GM18519 (cell line): ENCODE measurements around the gene LTC4S.

Experiments
- ATAC-seq: cut with Tn5 transposase; IDR thresholded peaks from one replicate; pipeline ENCODE4 v1.9.1; 2021; ENCODE audit warnings: mild to moderate bottlenecking, moderate library complexity; ENCODE audit not compliant: unreplicated experiment, low FRiP score

The LTC4S gene

DNA sequence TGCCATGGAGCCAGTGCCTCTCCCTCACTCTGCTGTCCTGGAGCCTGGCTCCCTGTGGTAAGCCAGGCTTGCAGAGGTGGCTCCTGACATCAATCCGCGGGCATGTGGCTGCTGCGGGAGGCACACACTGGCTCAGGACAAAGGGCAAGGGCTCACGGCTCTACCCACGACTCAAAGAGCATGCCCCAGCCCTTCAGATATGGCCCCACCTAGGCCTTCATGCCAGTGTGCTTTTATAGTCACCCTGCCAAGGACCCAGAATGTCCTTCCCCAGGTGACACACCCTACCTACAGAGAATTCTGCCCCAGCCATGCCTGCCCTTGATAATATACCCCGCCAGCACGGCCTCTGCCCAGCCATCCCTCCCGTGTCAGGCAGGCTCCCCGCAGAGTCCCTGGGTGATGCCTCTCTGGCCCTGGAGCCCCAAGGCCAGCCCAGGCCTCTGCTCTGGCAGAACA is 11.3 kb downstream of the LTC4S start:
- no peak for ATAC-seq

DNA sequence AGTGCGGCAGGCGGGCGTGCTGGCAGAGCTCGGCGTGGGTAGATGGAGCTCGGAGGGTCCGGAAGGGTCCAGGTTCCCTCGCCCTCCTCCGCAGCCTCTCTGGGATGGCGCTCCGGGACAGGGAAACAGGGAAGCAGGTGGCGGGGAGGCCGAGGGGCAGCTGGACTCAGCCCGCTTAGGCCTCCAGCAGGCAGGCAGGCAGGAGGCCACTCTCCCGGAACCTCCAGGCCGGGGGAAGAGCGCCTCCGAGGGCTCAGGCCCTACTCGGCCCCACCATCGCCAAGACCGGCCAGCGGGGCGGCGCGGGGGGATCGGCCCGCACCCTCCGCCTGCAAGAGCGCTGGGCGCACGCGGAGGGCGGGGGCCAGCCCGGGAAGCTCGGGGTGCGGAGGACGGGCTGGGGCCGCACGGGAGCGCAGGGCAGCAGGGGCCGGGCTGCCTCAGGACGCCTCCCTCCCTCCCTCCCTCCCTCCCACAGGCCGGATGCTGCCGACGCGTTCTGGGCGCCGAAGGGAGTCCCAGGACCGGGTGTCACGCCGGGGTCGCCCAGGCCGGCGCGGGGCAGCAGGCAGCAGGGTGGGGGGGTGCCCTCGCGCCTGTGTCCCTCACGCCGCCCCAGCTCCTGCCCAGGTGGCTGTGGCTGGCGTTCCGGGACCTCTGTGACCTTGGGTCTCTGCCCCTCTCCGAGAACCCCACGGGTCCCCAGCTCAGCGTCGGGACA is 11.9 kb downstream of the LTC4S start:
- no peak for ATAC-seq

DNA sequence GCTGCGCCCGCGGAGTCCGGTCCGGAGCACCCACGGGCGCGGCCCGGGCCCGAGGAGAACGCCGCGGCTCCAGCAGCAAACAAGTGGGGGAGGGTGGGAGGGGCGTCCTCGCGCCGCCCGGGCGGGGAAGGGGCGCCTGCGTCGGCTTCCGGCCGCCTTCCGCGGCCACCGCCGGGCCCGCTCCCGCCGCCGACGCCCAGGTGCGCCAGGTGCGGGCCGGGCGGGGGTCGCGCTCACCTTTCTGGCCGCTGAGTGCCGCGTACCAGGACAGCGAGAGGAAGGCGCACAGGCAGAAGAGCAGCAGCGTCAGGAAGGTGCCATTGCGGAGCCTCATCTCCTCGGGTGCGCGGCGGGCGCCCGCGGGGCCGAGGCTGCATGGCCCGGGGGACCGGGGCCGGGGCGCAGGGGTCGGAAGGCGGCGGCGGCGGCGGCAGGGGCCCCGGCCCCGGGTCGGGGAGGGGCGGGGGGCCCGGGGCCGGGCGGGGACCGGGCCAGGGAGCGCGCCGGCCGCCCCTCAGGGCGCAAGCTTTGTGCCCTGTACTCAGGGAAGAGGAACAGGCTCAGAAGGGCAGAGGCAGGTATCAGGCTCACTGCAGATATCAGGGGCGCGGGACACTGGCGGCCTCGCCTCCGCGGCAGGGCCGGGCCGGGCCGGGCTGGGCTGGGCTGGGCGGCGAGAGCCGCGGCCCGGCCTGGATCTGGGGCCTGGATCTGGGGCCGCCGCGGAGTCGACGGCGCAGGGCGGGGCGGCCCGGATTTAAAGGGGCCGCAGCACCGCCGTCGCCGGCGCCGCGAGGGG is 12.7 kb downstream of the LTC4S start, which contains the start of gene MGAT4B:
Gene MGAT4B, minus strand, starts transcription at position 617 of the 799 bp plus-strand sequence. Its CDS starts 283 bp downstream, at position 334.
- ATAC-seq, result no peak

DNA sequence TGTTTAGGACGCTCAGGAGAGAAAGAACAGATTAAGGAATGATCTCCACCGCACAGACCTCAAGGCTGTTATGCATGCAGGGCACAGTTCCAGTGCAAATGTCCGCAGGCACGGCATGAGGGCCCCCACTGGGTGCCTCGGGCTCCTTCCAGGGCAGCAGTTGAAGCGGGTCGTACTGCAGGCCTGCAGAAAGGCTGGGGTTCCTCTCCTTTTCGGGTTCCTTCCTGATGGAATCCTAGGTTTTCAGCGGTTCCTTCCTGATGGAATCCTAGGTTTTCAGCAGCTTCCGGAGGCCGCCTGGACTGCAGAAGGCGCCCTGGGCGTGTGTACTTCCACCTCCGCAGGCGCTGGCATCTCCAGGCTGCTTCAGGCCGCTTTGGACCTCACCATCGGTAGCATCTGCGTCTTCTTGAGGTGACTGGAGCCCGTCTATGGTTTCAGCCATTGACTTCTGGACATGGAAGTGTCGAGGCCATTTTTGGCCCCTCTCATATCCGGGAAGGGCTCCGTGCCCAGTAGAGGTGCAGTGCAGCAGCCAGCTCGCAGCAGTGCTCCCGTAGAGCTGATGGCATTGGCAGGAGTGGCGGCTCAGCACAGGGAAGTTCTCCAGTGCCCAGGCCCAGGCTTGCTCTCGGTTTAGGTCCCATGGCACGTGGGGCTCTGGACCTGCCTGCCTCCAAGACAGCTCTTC is 18.5 kb downstream of the LTC4S start:
- ATAC-seq, result no peak

DNA sequence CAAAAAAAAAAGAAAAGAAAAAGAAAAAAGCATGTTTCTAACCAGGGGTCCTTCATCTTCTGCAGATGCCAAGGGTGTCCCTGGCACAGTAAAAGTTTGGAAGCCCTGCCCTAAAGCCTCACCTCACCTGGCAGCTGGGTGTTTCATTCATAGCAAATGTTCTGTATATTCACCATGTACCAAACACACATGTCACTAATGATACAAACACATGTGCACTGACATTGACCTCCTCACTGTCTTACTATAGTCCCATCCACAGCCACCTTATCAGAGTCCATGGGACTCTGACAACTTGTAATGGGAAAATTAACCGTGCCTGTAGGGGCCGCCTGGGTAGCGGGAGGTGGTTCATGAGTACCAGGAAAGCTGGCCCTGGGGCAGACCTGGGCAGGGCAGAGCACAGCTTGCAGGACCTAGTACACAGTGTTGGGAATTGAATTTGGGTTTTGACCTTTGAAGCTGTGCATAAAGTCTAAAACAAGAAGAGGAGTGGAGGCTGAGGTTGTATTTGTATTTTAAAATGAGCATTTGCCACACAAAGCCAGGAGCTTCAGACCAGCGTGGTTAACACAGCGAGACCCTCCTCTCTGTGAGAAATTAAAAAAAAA is 19.3 kb downstream of the LTC4S start:
- no peak for ATAC-seq

DNA sequence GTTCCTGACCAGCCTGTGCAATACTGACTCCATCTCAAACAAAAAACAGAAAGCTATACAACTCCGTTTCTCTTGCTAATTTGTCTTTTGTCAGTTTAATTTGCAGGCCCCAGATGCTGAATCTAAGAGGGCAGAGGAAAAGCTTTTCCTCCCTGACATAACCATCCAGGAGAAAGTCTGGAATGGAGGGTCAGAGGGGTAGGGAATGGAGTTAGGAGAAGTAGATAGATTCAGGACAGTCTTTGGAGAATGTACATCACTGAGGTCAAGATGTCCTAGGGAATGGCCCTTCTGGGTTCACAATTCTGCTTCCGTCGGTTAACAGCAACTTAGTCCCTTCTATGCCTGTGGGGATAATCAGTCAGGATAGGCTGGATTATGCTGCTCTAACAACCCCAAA is 20.3 kb downstream of the LTC4S start:
- no peak for ATAC-seq

DNA sequence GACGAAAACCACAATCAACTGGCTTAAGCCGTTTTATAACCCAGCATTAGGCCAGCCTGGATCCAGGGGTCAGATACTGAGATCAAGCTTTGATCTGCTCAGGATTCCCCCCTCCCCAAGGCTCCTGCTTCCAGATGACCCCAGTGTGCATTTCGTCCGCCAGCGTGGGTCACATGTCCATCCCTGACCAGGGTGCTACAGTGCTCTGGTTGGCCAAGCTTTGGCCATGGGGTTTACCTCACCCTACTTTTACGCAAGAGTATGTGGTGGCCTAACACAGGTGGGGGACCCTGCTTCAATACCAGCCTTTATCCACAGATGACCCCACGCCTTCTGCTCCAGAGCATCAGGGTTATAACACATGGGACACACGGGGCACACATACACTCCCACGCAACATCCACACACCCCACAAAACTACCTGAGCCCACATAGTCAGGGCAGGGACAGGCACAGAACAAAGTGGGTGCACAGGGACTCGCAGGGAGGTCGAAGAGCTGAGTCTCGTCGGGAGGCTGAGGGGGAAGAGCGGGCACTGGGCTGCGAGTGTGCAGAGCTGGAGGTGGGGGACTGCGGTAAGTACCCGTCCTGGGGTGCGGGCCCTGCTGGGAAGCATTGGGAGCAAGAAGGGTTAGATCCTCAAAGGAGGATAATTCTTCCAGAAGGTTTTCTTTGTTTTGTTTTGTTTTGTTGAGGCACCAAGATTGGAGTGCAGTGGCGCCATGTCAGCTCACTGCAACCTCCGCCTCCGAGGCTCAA is 21.9 kb downstream of the LTC4S start:
- no peak for ATAC-seq

DNA sequence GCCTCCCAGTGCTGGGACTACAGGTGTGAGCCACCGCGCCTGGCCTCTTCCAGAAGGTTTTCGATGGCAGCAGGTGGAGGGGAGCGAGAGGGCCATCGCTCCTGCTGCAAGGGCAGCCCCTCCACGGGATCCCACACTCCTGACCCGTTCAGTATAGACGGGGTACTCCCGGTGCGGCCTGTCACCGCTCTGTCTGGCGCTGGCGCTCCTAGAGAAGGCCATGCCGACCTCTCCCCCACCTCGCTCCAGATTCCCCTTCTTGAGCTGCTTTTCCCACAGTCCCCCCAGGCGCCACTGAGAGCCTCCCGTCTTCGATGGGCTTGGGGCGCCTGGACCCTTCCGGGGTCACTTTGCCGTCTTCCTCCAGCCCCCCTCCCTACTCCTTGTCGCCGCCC is 22.6 kb downstream of the LTC4S start:
- no peak for ATAC-seq

DNA sequence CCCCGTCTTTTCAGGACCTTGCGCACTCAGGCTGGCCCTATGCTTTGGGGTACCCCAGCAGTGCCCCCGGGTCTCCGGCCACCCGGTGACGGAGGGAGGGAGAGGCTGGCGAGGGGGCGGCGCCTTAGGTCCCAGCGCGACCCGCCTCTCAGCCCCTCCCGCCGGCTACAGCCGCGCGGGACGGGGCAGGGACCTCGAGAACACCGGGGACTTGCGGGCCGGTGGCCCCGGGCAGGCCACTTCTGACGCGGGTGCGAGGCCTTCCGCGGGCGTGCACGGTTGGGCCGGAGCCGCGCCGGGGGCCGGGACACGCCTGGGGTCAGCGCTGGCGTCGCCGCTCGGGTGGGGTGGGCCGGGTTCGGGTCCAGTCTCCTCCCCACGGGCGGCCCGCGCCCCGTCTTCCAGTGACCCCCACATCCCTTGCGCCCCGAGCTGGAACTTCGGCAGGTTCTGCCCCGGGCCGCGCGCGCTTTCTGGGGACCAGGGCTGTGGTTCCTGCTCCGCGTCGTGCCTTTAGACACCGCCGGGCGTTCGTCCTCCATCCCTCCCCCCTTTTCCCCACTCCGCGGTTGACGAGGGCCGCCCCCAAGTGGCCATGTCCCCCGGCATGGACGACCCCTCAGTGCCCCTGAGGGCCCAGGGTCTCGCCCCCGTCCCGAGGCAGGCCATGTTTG is 23.1 kb downstream of the LTC4S start:
- ATAC-seq, result no peak

DNA sequence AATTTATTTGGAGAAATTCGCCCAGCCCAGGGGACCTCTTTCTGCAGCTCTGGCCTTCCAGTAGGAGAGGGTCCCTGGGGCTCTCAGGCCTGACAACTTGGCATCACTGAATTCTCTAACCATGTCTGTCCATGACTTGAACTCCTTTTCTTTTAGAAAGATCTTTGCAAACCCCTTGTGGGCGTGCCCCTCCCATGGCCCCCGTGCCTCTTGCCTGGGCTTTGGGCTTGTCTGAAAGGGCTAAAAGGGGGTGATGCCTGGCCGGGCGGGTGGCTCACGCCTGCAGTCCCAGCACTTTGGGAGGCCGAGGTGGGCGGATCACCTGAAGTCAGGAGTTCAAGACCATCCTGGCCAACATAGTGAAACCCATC is 23.7 kb downstream of the LTC4S start:
- no peak for ATAC-seq

DNA sequence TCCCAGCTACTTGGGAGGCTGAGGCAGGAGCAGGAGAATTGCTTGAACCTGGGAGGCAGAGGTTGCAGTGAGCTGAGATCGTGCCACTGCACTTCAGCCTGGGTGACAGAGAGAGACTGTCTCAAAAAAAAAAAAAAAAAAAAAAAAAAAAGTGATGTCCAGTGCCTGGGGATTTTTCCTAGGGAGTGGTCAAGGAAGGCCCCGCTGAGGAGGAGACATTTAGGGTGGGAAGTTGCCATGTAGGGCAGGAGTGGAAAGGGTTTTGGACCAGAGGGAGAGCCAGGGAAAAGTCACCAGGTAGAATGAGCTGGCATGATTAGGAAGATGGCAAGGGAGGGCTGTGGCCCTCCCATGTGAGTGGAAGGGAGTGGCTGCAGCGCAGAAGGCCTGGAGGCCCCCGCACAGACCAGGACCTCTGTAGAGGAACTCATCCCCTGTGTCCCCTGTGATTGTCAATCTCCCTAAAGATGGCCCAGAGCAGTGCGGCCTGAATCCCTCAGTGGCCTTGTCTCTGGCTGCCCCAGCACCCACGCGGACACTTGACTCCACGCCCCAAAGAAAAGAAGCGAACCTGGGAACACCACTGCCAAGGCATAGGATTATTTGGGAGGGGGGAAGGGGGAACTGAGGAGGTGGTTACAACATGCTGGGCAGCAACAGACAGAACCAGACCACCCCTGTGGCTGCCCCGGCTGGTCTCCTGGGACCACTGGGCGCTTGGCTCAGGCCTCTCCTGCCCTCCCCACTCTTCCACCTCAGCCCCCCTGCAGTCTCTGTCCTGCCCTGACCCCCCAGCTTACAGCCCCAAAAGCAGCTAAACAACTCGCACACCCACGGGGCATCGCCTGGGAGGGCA is 24.3 kb downstream of the LTC4S start:
- no peak for ATAC-seq

DNA sequence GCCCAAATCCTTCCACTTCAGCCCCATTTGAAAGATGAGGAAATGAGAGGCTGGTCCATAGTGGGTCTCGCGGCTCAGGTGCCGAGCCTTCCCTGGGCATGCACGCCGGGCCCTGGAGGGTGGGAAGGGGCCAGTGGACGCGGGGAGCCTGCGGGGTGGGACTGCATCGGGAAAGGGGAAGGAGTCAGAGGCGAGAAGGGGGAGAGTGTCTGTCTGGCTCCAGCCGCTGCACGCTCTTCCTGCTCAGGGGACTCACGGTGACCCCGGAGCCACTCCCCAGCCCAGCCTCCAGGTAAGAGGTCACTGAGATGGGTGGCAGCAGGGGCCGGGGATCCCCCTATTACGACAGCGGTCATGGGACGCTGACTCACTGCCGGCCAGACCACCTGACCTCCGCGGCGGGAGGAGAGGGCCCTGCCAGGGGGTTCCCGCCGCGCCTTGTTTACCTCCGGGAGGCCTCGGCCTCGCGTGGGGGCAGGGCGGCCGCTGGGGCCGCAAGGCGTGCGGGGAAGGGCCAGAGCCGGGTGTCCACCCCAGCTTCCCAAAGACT is 25.0 kb downstream of the LTC4S start:
- peak; percentile 37 for ATAC-seq

DNA sequence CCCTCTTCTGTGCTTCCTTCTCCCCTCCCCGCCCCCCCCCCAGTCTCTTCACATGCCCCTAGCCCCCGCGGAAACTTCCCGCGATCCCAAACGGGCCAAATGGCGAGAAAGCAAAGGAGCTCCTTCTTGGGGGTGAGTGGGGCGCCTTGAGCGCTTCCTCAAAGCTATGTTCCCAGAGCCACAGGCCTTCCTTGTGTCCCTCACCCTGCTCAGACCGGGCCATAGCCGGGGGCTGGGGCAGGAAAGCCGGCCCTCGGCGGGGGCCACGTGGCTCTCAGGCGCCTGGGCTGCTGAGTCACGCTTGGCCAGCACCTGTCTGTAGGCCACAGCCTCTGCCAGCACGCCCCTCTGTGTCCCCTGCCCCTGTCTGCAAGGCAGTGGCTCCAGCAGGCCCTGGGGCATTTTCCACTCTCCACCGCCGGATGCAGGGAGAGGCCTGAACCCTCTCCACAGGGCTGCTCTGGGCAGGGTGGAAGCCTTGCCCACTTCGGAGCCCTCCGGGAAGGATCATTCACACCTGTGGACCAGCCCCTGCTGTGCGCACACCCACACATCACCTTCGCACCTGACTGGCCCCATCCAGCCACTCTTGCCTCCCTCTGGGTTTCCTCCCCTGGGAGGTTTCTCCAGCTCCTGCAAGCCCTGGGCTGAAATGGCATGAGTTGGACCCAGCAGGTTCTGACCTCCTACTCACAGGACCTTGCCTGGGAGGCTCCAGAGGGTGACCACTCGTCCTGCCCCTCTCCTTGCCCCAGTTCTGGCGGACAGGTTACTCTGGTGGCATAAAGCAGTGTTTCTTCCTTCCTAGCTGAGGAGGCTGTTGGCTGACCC is 25.7 kb downstream of the LTC4S start:
- ATAC-seq, result no peak

DNA sequence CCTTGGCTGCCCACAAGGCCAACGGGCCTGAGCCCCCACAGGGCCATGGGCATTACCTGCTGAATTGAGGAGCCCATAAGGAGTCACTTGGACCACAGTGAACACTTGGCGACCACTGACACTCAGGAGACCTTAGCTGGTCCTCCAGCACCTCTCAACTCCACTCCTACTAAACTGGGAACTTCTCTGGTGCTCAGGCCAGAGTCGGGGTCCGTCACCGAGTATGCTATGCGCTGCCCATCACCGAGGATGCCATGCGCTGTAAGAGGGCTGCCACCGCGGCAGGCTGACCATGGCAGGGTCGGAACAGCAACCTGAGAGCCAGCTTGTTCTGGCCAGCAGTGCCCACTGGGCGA is 26.3 kb downstream of the LTC4S start:
- ATAC-seq, result no peak

DNA sequence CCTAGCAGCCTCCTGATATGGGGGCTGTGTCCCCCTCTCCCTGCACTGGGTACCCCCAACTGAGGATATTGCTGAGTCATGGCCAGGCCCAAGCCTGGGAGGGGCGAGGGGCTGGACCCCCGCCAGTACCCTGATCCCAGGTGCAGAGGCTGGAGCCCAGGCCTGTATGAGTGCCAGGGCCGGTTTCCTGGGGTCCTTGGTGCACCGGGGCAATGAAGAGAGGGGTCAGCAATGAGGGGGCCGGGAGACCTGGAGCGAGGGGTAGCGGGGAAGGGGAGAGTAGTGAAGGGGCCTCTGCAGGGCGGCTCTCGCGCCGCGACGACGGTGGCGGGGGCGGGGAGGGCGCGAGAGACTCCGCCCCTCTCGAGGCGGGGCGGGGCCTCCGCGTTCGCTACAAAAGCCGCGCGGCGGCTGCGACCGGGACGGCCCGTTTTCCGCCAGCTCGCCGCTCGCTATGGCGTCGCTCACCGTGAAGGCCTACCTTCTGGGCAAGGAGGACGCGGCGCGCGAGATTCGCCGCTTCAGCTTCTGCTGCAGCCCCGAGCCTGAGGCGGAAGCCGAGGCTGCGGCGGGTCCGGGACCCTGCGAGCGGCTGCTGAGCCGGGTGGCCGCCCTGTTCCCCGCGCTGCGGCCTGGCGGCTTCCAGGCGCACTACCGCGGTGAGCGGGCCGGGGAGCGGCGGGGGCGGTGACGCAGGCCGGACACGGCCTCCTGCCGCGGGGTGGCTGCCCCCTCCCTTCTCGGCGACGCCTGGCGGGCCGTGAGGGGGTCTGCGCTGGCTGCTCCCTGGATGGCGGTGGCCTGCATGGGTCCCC is 26.9 kb downstream of the LTC4S start, which contains the start of gene SQSTM1:
Gene SQSTM1, plus strand, starts transcription at position 423 of the 815 bp plus-strand sequence. Its CDS starts 32 bp downstream, at position 455.
- ATAC-seq, result peak; percentile 29

DNA sequence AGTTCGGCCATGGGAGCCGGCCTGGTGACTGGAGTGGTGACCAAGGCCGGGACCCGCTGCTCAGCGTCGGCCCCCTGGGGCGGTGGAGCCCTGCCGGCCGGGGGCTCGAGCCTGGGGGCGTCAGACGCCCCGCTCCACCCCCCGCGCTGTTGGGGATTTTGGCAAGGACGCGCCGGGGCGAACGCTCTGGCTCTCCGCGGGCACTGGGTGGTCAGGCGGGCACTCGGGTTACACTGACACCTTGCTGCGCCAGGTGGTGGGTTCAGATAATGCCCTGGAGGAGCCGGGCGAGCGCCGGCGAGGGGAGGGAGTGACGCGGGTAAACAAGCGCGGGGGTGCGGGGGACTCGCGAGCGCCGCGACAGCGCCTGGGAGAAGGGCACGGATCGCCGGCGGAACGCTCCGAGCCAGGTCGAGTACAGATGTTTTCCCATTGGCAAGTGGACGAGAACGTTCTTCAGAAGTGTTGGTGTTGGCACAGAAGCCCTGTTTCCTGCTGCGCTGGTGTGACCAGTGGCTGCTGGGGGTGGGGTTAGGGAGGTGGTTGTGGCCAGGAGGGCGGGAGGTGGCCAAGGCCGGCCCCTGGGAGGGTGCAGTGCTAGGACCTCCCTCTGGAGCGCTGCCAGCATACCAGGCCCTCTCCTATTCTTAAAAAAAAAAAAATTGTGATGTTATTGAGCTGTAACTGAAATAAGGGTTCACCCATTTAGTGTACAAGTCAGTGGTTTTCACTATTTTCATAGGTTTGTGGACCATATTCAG is 27.7 kb downstream of the LTC4S start:
- ATAC-seq, result no peak
